Panc1 (cell line): ENCODE results near the gene NCK2. TPM values are rescaled to one million over a fixed set of nuclear protein-coding genes. Genes with fewer than 3 reads are reported as not detected.

Experiments
- ATAC-seq: fragments of 200-7000 bp; cut with Tn5 transposase; 2 replicates; pipeline ENCODE4 v1.9.1; 2020; ENCODE audit warnings: mild to moderate bottlenecking, moderate library complexity
- Bru-seq: library from RNA; stranded (reverse); fragments of 400-500 nt; gene quantifications from one replicate; lab custom pipeline; 2021; lab: Mats Ljungman, UMichigan
- BruChase-seq, 2 experiments: library from RNA; stranded (reverse); fragments of 400-500 nt; gene quantifications; one replicate each; lab custom pipeline; 2021; lab: Mats Ljungman, UMichigan
- BruUV-seq: library from RNA; stranded (reverse); fragments of 400-500 nt; replicated peaks from 2 replicates; lab custom pipeline; 2021; lab: Mats Ljungman, UMichigan
- CTCF ChIA-PET: fragments of 300-600 bp; sonication (Branson Sonifier 250); formaldehyde crosslinking; loops from one replicate; lab custom pipeline; 2022; ENCODE audit warnings: antibody characterized with exemption; lab: Charles Lee
- POLR2A ChIA-PET: fragments of 300-600 bp; sonication (Branson Sonifier 250); formaldehyde crosslinking; loops from one replicate; lab custom pipeline; 2022; ENCODE audit warnings: antibody characterized with exemption; lab: Charles Lee
- DNase-seq: peaks from one replicate; pipeline ENCODE4 v3.0.0-alpha.2; 2010; ENCODE audit warnings: low read depth, low spot score
- H3K27ac ChIP-seq: 2 replicates; pipeline ENCODE4 v1.5.1; 2011; ENCODE audit warnings: mild to moderate bottlenecking, low read length, inconsistent platforms
- H3K27me3 ChIP-seq: fragments of 200-500 bp; sonication (Bioruptor generic); 2 replicates; pipeline ENCODE4 v1.6.0; 2014; ENCODE audit warnings: low read length, inconsistent platforms; ENCODE audit not compliant: control insufficient read depth, insufficient read depth
- H3K36me3 ChIP-seq: fragments of 200-500 bp; sonication (Bioruptor generic); 2 replicates; pipeline ENCODE4 v1.5.1; 2014; ENCODE audit warnings: inconsistent platforms, mild to moderate bottlenecking, low read length, moderate library complexity; ENCODE audit not compliant: control insufficient read depth, insufficient read depth
- H3K4me1 ChIP-seq: 2 replicates; pipeline ENCODE4 v1.5.1; 2011; ENCODE audit warnings: inconsistent platforms, mild to moderate bottlenecking, low read length, moderate library complexity; ENCODE audit not compliant: control insufficient read depth, insufficient read depth
- H3K4me3 ChIP-seq, 2 experiments: 2 replicates each; pipeline ENCODE4 v1.5.1; 2011 to 2012; ENCODE audit warnings: low read depth in 2 of 2, low read length in 2 of 2, mild to moderate bottlenecking in 2 of 2, inconsistent platforms in 1 of 2, moderate library complexity in 1 of 2
- H3K9me3 ChIP-seq: fragments of 200-500 bp; sonication (Bioruptor generic); 2 replicates; pipeline ENCODE4 v1.5.1; 2014; ENCODE audit warnings: low read depth, mild to moderate bottlenecking, inconsistent platforms, low read length, moderate library complexity; ENCODE audit not compliant: control insufficient read depth, insufficient read depth
- POLR2AphosphoS5 ChIP-seq: IDR thresholded peaks from 2 replicates; pipeline ENCODE4 v1.6.1; 2012; ENCODE audit warnings: mild to moderate bottlenecking, low read depth, low read length, moderate library complexity
- SIN3A ChIP-seq: IDR thresholded peaks from 2 replicates; pipeline ENCODE4 v1.6.1; 2012; ENCODE audit warnings: low read depth, mild to moderate bottlenecking, low read length, moderate library complexity, borderline replicate concordance; ENCODE audit not compliant: insufficient read depth
- TCF7L2 ChIP-seq: IDR thresholded peaks from 2 replicates; pipeline ENCODE4 v1.6.1; 2011; ENCODE audit warnings: mild to moderate bottlenecking, low read depth, low read length, inconsistent platforms
- in situ Hi-C: cut with HindIII; loops from 2 replicates; pipeline ENCODE4 v1.10.0; 2016; ENCODE audit warnings: low sequenced_read_pairs, low pct_unique_long_range_greater_than_20kb
- intact Hi-C: fragments of 100-400 bp; cut with micrococcal nuclease; formaldehyde crosslinking; loops from one replicate; pipeline ENCODE4 v1.10.0; 2022; ENCODE audit not compliant: unreplicated experiment
- long read RNA-seq: library from polyadenylated mRNA; unstranded; transcript quantifications from one replicate; pipeline ENCODE4 v2.0.0, GENCODE V29; 2021; ENCODE audit not compliant: unreplicated experiment
- polyA plus RNA-seq: library from polyadenylated mRNA; unstranded; fragments of >200 nt; gene quantifications from one replicate; pipeline ENCODE4 v1.2.1, GENCODE V29; 2012; ENCODE audit warnings: missing spikeins; ENCODE audit not compliant: insufficient read length
- total RNA-seq: library from RNA; stranded (reverse); gene quantifications from one replicate; pipeline ENCODE4 v1.2.1, GENCODE V29; 2021; ENCODE audit not compliant: unreplicated experiment
- TF ChIP-seq, protein P1 (sequence below), 2 experiments: IDR thresholded peaks; 2 replicates each; pipeline ENCODE4 v1.6.1; 2011 to 2012; ENCODE audit warnings: low read depth in 2 of 2, control low read depth in 1 of 2, low read length in 1 of 2, mild to moderate bottlenecking in 1 of 2, moderate library complexity in 1 of 2; ENCODE audit not compliant: insufficient read depth in 1 of 2
- TF ChIP-seq, protein P2 (sequence below): fragments of 450-650 bp; IDR thresholded peaks from 2 replicates; pipeline ENCODE4 v1.5.1; 2017; ENCODE audit warnings: mild to moderate bottlenecking

The NCK2 gene
- total RNA-seq (60.7 TPM), Bru-seq, nascent RNA (percentile 81 among the genes with signal in this experiment), BruChase-seq, experiment 1, labeled RNA remaining after a 2-hour chase (percentile 61 among the genes with signal in this experiment), BruChase-seq, experiment 2, labeled RNA remaining after a 6-hour chase (percentile 66 among the genes with signal in this experiment)
- 74.0 TPM for polyA plus RNA-seq
- long read RNA-seq, transcript NCK2-205 (4 exons, 1,795 nt) = minor isoform, 49 of 282 reads
- long read RNA-seq, transcript NCK2-201 (5 exons, 2,683 nt) = major isoform, 156 of 282 reads
- long read RNA-seq, partial matches to known transcripts = 21 of 282 reads
- long read RNA-seq, other reads (novel, unspliced or antisense) = 56 of 282 reads

- no TSS peak for BruUV-seq
- Histone ChIP-seq H3K36me3 (no peaks in the 10 kb centered on the region; the same call in 1 of the 2 replicates), H3K4me1 (peaks cover 23% of the 10 kb centered on the region), H3K27ac (peak within 1 kb of the TSS; percentile 67), H3K9me3 (no peaks in the 10 kb centered on the region), H3K4me3 (peak within 1 kb of the TSS; percentile 58 to 82), H3K27me3 (no peaks in the 10 kb centered on the region)
- POLR2A ChIA-PET = no interaction called here
- CTCF ChIA-PET = interaction anchor here (1.2 kb wide), 1 partner anchor 169 kb away, joined by 3 read pairs; no protein-coding TSS in a partner anchor
- DNase-seq = no peak
- peak; percentile 70 for ATAC-seq
- in situ Hi-C loops (no loop called here), intact Hi-C loops (loop anchor here (10.0 kb wide), 1 partner anchor 170 kb away; no protein-coding TSS in a partner anchor)
- no peak for TF ChIP-seq SIN3A
- TF ChIP-seq POLR2AphosphoS5 = no peak
- TF ChIP-seq, protein P1, sequence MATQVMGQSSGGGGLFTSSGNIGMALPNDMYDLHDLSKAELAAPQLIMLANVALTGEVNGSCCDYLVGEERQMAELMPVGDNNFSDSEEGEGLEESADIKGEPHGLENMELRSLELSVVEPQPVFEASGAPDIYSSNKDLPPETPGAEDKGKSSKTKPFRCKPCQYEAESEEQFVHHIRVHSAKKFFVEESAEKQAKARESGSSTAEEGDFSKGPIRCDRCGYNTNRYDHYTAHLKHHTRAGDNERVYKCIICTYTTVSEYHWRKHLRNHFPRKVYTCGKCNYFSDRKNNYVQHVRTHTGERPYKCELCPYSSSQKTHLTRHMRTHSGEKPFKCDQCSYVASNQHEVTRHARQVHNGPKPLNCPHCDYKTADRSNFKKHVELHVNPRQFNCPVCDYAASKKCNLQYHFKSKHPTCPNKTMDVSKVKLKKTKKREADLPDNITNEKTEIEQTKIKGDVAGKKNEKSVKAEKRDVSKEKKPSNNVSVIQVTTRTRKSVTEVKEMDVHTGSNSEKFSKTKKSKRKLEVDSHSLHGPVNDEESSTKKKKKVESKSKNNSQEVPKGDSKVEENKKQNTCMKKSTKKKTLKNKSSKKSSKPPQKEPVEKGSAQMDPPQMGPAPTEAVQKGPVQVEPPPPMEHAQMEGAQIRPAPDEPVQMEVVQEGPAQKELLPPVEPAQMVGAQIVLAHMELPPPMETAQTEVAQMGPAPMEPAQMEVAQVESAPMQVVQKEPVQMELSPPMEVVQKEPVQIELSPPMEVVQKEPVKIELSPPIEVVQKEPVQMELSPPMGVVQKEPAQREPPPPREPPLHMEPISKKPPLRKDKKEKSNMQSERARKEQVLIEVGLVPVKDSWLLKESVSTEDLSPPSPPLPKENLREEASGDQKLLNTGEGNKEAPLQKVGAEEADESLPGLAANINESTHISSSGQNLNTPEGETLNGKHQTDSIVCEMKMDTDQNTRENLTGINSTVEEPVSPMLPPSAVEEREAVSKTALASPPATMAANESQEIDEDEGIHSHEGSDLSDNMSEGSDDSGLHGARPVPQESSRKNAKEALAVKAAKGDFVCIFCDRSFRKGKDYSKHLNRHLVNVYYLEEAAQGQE (IDR thresholded peaks at IDR 0.05; ENCODE audit: insufficient read depth in 1 of 2, low read depth in 2 of 2, low read length in 1 of 2) = no peak
- TF ChIP-seq TCF7L2 = no peak
- TF ChIP-seq, protein P2, sequence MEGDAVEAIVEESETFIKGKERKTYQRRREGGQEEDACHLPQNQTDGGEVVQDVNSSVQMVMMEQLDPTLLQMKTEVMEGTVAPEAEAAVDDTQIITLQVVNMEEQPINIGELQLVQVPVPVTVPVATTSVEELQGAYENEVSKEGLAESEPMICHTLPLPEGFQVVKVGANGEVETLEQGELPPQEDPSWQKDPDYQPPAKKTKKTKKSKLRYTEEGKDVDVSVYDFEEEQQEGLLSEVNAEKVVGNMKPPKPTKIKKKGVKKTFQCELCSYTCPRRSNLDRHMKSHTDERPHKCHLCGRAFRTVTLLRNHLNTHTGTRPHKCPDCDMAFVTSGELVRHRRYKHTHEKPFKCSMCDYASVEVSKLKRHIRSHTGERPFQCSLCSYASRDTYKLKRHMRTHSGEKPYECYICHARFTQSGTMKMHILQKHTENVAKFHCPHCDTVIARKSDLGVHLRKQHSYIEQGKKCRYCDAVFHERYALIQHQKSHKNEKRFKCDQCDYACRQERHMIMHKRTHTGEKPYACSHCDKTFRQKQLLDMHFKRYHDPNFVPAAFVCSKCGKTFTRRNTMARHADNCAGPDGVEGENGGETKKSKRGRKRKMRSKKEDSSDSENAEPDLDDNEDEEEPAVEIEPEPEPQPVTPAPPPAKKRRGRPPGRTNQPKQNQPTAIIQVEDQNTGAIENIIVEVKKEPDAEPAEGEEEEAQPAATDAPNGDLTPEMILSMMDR = no peak
Observed at GRCh38 chr2:105744909-105745853, at the start of gene NCK2. Gene NCK2 (plus strand): TSS chr2:105744912. CDS start chr2:105855064, 110,152 bp downstream.

DNA sequence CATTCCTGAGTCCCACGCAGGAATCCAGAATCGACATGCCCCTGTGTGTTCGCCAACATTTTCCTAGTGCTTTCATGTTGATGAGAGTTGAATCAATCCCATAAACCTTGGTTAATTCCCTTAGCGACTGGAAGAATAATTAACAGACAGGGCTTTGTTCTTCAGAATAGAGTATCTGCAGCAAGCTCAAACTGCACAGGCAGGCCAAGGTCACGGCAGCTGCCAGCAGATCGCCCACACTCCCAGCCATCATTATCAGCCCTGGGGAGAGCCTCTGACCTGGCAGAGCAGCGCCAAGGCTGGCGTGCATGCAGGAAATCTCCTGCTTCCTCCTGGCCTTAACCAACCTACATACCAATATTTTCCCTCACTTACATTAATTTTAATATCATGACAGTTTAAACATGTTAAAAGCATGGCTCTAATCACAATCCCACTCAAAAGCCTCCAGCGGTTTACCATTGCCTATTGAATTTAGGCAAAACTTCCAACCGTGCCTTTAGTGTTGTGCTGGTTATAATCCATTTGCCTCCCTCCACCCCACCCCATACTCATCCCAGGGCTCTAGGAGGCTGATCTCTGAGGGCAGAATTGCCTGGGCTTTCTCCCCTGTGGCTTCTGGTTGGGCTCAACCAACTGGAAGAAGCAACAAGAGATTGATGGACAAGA, 46.8 kb upstream of the NCK2 start:
- BruUV-seq = no TSS peak
- Histone ChIP-seq H3K9me3 (no peaks in the 10 kb centered on the region), H3K4me3 (no peak overlapping the region), H3K27me3 (peaks cover 12% of the 10 kb centered on the region), H3K36me3 (no peaks in the 10 kb centered on the region), H3K27ac (no peak overlapping the region), H3K4me1 (no peaks in the 10 kb centered on the region)
- ATAC-seq (no peak), DNase-seq (no peak)
- ChIA-PET CTCF (no interaction called here), POLR2A (no interaction called here)
- in situ Hi-C loops (no loop called here), intact Hi-C loops (no loop called here)
- TF ChIP-seq SIN3A (no peak), TCF7L2 (no peak), POLR2AphosphoS5 (no peak)
- TF ChIP-seq, protein P1 (IDR thresholded peaks at IDR 0.05; ENCODE audit: insufficient read depth in 1 of 2, low read depth in 2 of 2, low read length in 1 of 2) = no peak
- TF ChIP-seq, protein P2 = no peak
